IMR-90 (cell line): ENCODE results near the gene TMEM62.

Source experiments
- BHLHE40 ChIP-seq: fragments of 150-350 bp; IDR thresholded peaks from 2 replicates; pipeline ENCODE4 v1.6.1; 2016; ENCODE audit warnings: mild to moderate bottlenecking, low read depth, low read length
- CEBPB ChIP-seq: IDR thresholded peaks from 2 replicates; pipeline ENCODE4 v1.6.1; 2012; ENCODE audit warnings: low read depth, low read length, improper control_type of control experiment
- CTCF ChIP-seq: conservative IDR thresholded peaks from 2 replicates; pipeline ENCODE4 v1.5.1; 2012; ENCODE audit warnings: mild to moderate bottlenecking, low read depth, low read length, improper control_type of control experiment
- ELK1 ChIP-seq: fragments of 150-350 bp; IDR thresholded peaks from 2 replicates; pipeline ENCODE4 v1.6.1; 2016; ENCODE audit warnings: low read depth, mild to moderate bottlenecking, low read length, moderate library complexity, borderline replicate concordance
- MXI1 ChIP-seq: IDR thresholded peaks from 2 replicates; pipeline ENCODE4 v1.6.1; 2012; ENCODE audit warnings: low read depth, mild to moderate bottlenecking, low read length, moderate library complexity, borderline replicate concordance
- POLR2A ChIP-seq: IDR thresholded peaks from 2 replicates; pipeline ENCODE4 v1.6.1; 2012; ENCODE audit warnings: mild to moderate bottlenecking, low read depth, low read length
- RAD21 ChIP-seq: IDR thresholded peaks from 2 replicates; pipeline ENCODE4 v1.6.1; 2012; ENCODE audit warnings: low read length, improper control_type of control experiment
- RCOR1 ChIP-seq: IDR thresholded peaks from 2 replicates; pipeline ENCODE4 v1.6.1; 2012; ENCODE audit warnings: mild to moderate bottlenecking, low read length, improper control_type of control experiment; ENCODE audit not compliant: insufficient replicate concordance
- RFX5 ChIP-seq: IDR thresholded peaks from 2 replicates; pipeline ENCODE4 v1.8.0; 2012; ENCODE audit warnings: low read depth, mild to moderate bottlenecking, low read length, moderate library complexity
- SMC3 ChIP-seq: fragments of 150-350 bp; IDR thresholded peaks from 2 replicates; pipeline ENCODE4 v1.6.1; 2016; ENCODE audit warnings: low read depth, mild to moderate bottlenecking, antibody characterized with exemption, low read length, moderate library complexity
- USF2 ChIP-seq: fragments of 150-350 bp; IDR thresholded peaks from 2 replicates; pipeline ENCODE4 v1.6.1; 2017; ENCODE audit warnings: mild to moderate bottlenecking, antibody characterized with exemption, low read length, low read depth

- no peak for TF ChIP-seq RCOR1
- no peak for TF ChIP-seq RFX5
- no peak for TF ChIP-seq CTCF
- TF ChIP-seq POLR2A: no peak
- no peak for TF ChIP-seq USF2
- no peak for TF ChIP-seq ELK1
- TF ChIP-seq MXI1: no peak
- no peak for TF ChIP-seq RAD21
- no peak for TF ChIP-seq SMC3
- no peak for TF ChIP-seq BHLHE40
- TF ChIP-seq CEBPB: no peak
Observed at GRCh38 chr15:43104426-43104825, 29.0 kb upstream of the TMEM62 start.
